Measurements from ENCODE around the gene CFAP100. TPM values are rescaled to one million over a fixed set of nuclear protein-coding genes. Genes with fewer than 3 reads are reported as not detected.

Gene CFAP100
- total and polyA plus RNA-seq, 12 donors = not detected

DNA sequence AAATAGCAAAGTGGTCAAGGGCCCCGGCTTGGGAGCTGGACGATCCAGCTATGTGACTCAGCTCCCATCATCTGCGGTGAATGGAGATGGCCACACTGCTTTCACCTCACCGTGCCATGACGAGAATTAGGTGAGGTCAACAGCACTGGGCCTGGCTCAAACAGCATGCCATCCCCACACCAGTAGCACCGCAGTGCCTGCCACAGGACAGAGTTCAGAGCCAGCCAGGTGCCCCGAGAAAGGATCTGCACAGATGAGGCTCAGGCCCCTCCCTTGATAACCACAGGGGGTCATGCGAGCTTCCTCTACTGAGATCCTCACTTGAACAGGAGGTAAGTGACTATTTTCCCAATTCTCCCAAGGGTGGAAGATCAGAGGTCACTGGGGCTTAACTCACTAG lies 51.6 kb downstream of the CFAP100 start:
- ATAC-seq = no peak
- TF ChIP-seq CTCF (IDR thresholded peaks at IDR 0.05) = no peak
- WGBS, 2 donors = 89 to 94% methylated on average over 8 of the region's 8 CpGs
- no peaks in the 10 kb centered on the region for H3K9me3 ChIP-seq
- no peaks in the 10 kb centered on the region for H3K27me3 ChIP-seq
- H3K27ac ChIP-seq = no peak overlapping the region
- intact Hi-C loops (cut with DNase I) = no loop called here
- peaks cover 0 to 24% (median 5%) of the 10 kb centered on the region in 9 donors for H3K4me1 ChIP-seq
- DNase-seq = no peak
- peaks cover 0 to 67% (median 6%) of the 10 kb centered on the region in 9 donors for H3K36me3 ChIP-seq
- no peak overlapping the region for H3K4me3 ChIP-seq

GRCh38 chr3:126446791-126447190 lies 52.1 kb downstream of the CFAP100 start:
- Histone ChIP-seq H3K4me3 (no peak overlapping the region), H3K27me3 (no peaks in the 10 kb centered on the region), H3K27ac (no peak overlapping the region), H3K4me1 (peaks cover 0 to 19% (median 5%) of the 10 kb centered on the region in 9 donors), H3K36me3 (peaks cover 0 to 67% (median 11%) of the 10 kb centered on the region in 9 donors), H3K9me3 (no peaks in the 10 kb centered on the region)
- 78 to 91% methylated on average over 2 of the region's 2 CpGs for WGBS, 2 donors
- ATAC-seq (no peak), DNase-seq (no peak)
- intact Hi-C loops (cut with DNase I) = no loop called here
- no peak for TF ChIP-seq CTCF (IDR thresholded peaks at IDR 0.05)

DNA sequence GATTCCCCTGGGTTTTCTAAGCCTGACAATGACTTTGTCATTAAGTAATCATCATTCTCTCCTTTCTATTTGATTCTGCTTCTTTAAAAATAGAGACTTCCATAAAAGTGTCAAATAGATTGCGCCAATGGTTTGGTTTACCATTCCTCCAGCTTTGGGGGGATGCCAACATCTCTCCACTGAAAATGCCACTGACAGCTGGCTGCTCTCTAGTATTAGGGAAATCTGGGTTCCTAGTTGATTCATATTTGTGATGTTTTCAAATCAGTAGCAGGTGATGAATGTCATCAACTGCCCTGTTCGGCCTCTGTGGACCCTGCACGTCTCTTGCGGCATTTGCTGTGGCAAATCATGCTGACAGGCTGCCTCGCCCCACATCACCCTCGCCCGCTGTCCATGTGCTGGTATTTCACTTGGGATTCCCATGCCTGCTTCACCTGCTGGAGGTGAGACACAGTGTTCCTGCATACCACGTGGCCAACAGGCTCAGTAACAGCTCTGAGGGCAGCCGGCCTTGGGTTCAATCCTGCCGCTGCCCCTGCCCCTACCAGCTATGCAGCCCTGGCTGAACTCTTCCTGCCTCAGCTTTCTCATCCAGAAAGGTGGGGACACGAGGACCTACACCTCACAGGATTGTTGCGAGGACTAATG lies 52.9 kb downstream of the CFAP100 start:
- no peak for TF ChIP-seq CTCF (IDR thresholded peaks at IDR 0.05)
- Histone ChIP-seq H3K36me3 (peaks cover 0 to 72% (median 14%) of the 10 kb centered on the region in 9 donors), H3K4me1 (peaks cover 0 to 11% (median 0%) of the 10 kb centered on the region in 9 donors), H3K9me3 (no peaks in the 10 kb centered on the region), H3K4me3 (no peak overlapping the region), H3K27me3 (no peaks in the 10 kb centered on the region), H3K27ac (no peak overlapping the region)
- DNase-seq (no peak), ATAC-seq (no peak)
- WGBS, 2 donors = 84 to 90% methylated on average over 12 of the region's 12 CpGs
- intact Hi-C loops (cut with DNase I) = no loop called here

DNA sequence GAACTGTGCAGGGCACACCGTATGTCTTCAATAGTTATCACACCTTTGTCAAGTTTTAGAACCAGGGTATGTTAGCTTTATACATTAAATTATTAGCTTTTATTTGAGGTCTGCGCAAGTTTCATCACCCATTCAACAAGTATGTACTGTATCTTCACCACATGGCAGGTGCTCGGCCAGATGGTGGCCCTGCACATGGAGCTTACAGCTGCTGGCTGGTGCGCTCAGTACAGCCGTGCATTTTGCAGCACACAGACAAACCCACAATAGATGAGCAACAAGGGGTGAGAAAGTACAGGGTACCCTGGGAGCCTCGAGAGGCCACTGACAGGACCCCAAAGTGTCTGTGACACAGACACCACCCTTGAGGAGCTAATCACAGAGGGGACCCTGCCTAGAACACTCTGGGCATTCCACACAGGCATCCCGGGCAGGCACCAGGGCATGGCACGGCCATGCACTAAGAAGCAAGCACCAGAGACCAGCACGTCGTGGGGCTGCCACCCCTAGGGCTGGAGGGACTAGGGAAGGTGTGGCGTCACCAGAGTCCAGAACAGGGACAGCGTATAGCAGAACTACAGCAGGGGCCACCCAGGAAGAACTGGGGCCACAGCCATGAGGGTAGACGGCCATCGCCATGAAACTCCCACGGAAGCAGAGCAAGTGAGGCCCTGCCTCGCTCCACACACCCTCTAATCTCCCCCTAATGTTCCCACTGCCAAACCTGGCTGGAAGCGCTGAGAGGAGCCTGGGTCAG lies 53.6 kb downstream of the CFAP100 start:
- H3K4me3 ChIP-seq = no peak overlapping the region
- peaks cover 0 to 11% (median 0%) of the 10 kb centered on the region in 9 donors for H3K4me1 ChIP-seq
- no peaks in the 10 kb centered on the region for H3K27me3 ChIP-seq
- ATAC-seq (peak in 2 of 8 donors; percentile 8 to 49), DNase-seq (no peak)
- no peak for TF ChIP-seq CTCF (IDR thresholded peaks at IDR 0.05)
- no peak overlapping the region for H3K27ac ChIP-seq
- intact Hi-C loops (cut with DNase I) = no loop called here
- no peaks in the 10 kb centered on the region for H3K9me3 ChIP-seq
- peaks cover 0 to 72% (median 14%) of the 10 kb centered on the region in 9 donors for H3K36me3 ChIP-seq
- WGBS, 2 donors = 92% methylated on average over 17 of the region's 17 CpGs
